HG03469 (cell line): ENCODE measurements around the gene TTC23.

Experiments used
- ATAC-seq: cut with Tn5 transposase; IDR thresholded peaks from one replicate; pipeline ENCODE4 v1.9.1; 2021; ENCODE audit warnings: mild to moderate bottlenecking, moderate library complexity, moderate number of reproducible peaks; ENCODE audit not compliant: unreplicated experiment

The TTC23 gene

DNA sequence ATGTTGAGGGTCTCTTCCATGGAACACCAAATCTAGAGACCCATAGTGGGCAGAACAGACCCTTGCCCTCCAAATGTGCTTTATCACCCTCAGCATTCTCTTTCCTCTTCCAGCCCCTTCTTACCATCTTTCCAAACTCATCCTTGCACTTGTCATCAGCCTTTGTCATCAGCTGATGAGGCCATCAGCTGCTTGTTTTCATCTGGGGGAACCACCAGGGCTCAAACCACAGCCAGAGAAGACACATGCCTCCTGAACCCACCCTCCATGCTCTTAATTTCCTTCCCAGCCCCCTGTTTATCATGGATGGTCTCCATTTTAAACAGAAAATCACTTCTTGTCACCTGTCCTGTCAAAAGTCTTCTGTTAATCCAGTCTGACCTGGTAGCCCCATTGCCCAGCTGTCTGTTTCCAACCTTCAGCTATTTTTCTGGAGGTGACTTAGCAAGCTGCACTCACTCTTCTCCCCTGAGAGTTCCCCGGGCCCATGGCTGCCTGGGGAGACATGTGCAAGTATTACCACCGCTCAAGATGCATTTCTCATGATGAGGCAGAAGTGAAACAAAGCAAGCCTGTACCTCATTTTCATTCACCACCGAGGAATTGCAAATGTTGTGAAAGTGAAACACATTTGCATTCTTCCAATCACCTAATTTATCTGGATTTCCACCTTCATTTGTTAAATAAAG is 159.2 kb downstream of the TTC23 start:
- peak; percentile 97 for ATAC-seq

DNA sequence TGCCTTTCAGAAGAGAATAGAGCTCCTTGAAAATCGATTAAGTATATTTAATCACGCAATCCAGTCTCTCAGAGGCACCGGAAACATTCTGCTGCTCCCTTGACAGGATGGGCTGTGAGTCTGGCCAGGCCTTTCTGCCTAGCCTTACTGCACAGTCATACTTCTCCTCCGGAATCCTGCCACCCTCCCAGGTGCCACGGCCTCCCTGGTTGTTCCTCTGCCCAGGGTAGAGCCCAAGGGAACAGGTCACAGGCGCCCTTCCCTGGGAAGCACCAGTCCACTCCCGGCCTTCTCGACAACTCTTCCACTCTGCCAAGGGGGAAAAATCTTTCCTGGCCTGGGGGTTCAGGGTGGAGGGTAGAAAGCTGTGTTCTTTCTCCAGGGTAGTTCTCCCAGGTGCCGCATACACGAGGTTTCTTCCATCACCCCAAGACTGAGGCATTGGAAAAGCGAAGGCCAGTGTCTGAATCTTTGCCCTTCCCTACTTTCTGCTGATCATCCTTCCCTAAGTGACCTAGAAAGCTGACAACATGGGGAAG is 161.9 kb downstream of the TTC23 start:
- ATAC-seq, result no peak

DNA sequence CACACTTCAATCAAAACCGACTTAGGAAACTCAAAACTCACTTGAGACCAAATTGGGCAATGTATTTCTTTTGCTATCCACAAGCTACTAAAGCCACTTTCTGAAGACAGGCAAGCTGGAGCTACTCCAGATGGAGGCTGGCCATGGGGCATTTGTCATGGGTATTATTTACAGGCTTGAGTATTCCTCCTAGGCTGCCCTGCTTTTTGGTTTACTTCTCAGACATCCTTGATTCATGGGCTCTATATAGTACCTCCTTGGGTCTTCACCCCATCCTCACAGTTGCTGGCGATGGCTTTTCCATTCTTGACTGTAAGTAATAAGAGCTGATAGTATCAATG is 163.1 kb downstream of the TTC23 start:
- ATAC-seq, result no peak
